ENCODE measurements around the gene LRIG1.

LRIG1 gene, protein sequence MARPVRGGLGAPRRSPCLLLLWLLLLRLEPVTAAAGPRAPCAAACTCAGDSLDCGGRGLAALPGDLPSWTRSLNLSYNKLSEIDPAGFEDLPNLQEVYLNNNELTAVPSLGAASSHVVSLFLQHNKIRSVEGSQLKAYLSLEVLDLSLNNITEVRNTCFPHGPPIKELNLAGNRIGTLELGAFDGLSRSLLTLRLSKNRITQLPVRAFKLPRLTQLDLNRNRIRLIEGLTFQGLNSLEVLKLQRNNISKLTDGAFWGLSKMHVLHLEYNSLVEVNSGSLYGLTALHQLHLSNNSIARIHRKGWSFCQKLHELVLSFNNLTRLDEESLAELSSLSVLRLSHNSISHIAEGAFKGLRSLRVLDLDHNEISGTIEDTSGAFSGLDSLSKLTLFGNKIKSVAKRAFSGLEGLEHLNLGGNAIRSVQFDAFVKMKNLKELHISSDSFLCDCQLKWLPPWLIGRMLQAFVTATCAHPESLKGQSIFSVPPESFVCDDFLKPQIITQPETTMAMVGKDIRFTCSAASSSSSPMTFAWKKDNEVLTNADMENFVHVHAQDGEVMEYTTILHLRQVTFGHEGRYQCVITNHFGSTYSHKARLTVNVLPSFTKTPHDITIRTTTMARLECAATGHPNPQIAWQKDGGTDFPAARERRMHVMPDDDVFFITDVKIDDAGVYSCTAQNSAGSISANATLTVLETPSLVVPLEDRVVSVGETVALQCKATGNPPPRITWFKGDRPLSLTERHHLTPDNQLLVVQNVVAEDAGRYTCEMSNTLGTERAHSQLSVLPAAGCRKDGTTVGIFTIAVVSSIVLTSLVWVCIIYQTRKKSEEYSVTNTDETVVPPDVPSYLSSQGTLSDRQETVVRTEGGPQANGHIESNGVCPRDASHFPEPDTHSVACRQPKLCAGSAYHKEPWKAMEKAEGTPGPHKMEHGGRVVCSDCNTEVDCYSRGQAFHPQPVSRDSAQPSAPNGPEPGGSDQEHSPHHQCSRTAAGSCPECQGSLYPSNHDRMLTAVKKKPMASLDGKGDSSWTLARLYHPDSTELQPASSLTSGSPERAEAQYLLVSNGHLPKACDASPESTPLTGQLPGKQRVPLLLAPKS

DNA sequence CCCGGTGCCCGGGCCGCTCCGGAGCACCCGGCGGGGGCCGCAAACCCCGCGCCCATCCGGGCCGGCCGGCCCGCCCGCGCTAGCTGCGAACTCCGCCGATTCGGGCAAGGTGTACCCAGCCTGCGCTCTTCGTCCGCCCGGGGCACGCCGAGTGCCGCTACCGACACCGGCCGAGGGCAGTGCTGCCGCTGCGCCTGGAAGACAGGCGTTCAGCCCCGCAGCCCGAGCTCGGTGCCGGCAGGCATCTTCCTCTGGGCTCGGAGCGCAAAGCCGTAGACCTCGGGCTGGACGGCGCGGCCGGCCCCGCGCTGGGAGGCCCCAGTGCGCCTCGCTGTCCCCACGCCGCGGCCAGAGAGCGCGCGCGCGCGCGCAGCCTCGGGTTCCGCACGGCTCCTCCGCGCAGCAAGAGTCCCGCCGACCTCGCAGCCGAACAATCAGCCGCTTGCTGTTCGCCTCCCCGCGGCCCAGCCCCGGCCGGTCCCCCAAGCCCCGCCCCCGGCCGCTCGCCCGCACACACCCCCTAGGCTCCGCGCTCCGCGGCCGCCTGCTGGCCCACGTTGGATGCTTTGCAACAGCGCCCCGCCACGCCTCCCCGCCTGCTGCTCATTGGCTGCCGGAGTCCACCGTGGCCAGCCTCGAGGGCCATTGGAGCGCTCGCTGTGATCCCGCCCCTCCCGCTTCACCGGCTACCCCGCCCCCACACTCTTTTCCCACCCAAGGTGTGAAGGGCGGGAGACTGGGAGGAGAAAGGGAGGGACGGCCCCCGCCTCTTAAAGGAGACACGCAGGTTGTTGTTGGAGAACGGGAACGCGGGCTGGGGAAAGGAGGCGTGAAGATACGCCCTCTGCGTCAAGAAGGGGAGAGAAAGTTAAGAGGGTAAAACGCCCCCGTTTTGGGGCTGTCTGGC is at the start of gene LRIG1:
LRIG1 (minus strand) TSS at position 447 of the 907 bp plus-strand sequence. CDS start 615 bp downstream, outside the sequence.
- in situ Hi-C loops (cut with MboI; ENCODE audit: low sequenced_read_pairs), result no loop called here

DNA sequence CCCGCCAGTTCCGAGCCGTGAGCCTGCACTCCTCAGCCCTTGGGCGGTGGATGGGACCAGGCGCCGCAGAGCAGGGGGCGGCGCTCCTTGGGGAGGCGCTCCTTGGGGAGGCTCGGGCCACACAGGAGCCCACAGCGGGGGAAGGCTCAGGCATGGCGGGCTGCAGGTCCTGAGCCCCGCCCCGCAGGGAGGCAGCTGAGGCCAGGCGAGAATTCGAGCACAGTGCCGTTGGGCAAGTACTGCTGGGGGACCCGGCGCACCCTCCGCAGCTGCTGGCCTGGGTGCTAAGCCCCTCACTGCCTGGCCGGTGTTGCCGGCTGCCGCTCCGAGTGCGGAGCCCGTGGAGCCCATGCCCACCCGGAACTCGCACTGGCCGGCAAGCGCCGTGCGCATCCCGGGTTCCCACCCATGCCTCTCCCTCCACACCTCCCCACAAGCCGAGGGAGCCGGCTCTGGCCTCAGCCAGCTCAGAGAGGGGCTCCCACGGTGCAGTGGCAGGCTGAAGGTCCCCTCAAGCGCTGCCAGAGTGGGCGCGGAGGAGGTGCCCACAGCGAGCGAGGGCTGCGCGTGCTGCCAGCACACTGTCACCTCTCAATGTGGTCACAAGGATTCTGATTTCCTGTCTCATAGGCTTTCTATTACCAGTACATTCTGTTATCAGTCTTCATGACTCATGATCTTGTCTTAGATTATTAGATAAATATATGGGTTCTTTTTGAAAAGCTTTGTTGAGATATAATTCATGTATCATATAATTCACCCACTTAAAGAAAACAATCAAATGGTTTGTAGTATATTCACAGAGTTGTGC is 44.0 kb upstream of the LRIG1 start:
- in situ Hi-C loops (cut with MboI; ENCODE audit: low sequenced_read_pairs), result no loop called here

DNA sequence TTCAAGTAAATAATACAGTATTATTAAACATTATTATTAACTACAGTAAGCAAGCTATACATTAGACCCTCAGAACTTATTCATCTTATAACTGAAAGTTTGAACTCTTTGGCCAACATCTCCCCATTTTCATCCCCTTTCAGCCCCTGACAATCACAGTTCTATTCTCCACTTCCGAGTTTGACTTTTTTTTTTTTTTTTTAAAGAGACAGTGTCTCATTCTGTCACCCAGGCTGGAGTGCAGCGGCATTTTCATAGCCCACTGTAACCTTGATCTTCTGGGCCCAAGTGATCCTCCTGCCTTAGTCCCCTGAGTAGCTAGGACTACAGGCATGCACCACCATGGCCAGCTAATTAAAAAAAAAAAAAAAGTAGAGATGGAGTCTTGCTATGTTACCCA is 41.3 kb upstream of the LRIG1 start:
- in situ Hi-C loops (cut with MboI; ENCODE audit: low sequenced_read_pairs), result no loop called here

DNA sequence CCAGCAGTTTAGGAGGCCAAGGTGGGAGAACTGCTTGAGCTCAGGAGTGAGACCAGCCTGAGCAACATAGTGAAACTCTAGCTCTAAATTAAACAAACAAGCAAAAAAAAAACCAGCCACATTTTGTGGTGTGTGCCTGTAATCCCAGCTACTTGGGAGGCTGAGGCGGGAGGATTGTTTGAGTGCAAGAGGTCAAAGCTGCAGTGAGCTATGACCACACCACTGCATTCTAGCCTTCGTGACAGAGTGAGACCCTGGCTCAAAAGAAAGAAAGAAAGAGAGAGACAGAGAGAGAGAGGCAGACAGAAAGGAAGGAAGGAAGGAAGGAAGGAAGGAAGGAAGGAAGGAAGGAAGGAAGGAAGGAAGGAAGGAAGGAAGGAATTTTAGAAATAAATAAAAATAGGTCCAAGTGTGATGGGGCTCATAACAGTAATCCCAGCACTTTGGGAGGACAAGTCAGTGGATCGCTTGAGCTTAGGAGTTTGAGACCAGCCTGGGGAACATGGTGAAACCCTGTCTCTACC is 38.7 kb upstream of the LRIG1 start:
- in situ Hi-C loops (cut with MboI; ENCODE audit: low sequenced_read_pairs), result no loop called here

DNA sequence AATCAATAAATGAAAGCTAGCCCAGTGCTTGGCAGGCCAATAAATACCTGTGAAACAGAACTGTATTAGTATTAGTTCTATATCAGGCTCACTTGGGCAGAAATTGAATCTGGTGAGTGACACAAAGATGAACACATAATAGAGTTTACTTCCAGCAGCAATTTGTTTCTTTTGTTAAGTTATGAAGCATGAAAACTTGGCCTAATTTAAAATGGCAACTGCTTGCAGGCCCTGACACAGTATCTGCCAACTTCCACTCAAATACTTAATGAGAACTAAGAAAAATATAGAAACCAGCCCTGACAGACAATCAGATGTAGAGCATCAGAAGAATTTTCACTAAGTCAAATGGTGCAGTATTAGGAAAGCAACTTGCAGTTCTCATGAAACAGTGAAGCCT is 37.6 kb upstream of the LRIG1 start:
- in situ Hi-C loops (cut with MboI; ENCODE audit: low sequenced_read_pairs), result no loop called here

DNA sequence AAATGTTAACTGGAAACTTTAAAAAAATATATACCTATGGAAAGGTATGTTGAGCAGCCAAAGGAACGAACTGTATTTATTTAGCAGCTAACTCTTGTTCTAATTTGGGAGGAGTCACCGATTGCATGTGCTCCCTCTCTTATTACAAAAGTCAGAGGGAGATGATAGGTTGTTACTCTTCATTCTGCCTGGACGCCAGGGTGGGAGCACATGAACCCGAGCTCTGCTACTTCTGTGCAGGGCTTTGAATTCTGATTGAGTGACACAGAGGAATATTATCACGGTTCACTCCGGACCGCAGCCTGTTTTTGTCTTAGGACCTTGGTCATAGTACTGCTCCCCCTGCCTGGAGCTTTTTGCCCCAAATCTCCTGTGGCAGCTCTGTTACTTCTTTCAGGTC is 36.9 kb upstream of the LRIG1 start:
- in situ Hi-C loops (cut with MboI; ENCODE audit: low sequenced_read_pairs), result no loop called here

DNA sequence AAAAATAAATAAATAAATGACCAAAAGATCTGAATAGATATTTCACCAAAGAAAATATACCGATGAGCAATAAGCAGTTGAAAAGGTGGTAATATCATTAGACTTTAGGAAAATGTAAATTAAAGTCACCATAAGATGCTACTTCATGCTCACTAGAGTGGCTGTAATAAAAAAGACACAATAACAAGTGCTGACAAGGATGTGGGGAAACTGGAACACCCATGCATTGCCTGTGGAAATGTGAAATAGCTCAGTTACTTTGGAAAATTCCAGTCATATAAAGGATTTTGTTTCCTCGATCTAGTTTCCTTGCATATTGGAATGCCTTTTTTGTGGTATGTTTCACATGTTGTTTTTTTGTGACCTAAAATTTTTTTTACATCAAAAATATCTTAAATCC is 36.0 kb upstream of the LRIG1 start:
- in situ Hi-C loops (cut with MboI; ENCODE audit: low sequenced_read_pairs), result no loop called here

DNA sequence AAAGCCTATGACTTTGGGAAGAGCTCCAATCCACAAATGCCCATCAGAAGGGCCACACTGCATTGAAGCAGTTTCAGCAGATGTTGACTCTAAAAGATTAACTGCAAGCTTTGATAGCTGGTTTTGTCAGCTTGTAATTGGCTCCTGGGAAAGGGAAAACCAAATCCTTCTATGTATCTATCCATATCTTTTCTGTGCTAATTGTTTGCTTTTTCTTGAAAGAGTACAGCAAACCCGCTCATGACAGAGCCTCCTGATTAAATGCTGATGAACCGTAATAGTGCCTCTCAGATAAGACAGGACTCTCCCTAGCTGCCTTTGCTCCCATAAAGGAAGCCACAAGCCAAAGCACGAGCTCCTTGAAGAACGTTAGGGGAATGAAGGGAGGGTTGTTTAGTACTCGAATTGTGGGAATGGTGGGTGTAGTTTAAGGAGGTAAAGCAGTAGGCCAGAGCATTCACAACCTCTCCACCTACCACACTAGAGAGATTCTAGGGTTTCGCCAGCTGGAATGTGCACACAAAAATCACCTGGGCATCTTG is 33.6 kb upstream of the LRIG1 start:
- in situ Hi-C loops (cut with MboI; ENCODE audit: low sequenced_read_pairs), result no loop called here

DNA sequence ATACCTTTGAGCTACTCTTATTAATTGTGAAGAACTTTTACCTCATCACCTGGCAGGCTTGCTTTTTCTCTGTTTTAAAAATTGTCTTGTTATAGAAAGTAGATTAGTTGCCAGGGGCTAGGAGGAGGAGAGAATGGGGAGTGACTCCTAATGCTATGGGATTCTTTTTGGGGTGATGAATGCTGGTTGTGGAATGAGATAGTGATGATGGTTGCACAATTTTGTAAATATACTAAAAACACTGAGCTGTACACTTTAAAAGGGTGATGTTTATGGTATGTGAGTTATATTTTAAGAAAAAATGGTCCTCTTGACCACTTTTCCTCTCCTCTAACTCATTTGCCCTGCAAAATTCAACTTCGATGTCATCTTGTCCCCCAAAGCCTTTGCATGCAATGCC is 31.8 kb upstream of the LRIG1 start:
- in situ Hi-C loops (cut with MboI; ENCODE audit: low sequenced_read_pairs), result no loop called here

DNA sequence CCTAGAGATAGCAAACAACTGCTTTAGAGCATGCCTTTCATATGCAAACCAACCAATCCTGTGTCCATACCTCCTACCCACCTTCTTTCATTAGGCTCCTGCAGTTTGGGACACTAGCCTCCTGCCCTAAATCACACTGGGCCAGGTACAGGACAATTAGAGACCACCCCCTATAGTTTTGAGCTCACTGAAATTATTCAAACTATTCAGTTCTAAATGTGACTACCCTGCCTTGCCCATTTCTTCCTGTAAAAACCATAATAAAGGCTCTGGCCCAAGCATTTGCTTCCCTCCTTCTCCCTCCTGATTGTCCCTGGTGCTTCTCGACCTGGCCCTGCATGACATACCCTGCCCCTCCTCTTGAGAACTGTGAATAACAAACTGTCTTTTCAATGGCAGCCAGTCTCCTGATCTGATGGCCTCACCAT is 31.4 kb upstream of the LRIG1 start:
- in situ Hi-C loops (cut with MboI; ENCODE audit: low sequenced_read_pairs), result no loop called here

DNA sequence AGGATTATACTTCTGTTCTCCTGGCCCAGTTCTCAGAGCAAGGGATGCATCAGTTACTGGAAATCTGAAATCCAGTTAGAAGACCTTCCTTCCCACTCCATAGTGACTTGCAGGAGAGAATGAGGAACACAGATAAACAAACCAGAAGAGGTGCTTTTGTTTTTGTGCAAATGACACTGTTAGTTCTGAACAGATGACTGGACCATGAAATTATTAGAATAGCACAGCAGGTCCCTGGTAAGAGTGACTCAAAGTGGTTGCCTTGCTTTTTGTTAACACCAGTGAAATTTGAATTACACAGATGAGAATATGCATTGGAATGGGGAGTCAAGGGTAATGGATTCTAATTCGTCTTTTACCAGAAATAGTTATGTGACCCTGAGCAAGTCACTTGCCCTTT is 30.4 kb upstream of the LRIG1 start:
- in situ Hi-C loops (cut with MboI; ENCODE audit: low sequenced_read_pairs), result no loop called here

DNA sequence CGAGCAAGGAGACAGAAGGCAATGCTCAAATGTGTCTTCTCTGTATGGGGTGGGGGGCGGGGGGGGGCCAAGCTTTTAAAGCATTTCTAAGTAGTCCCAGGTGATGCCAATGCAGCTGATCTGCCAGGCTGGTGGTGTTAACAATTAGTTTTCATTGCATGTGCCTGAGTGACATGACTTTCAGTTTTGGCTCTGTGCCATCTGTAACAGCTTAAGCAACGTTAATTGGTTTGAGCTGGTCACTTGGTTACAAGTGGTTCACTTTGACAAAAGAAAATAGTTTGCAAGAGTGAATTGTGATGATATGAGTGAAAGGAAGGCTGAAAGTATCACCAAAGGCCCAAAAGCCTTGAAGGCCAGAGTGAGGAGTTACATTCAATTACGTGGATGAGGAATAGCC is 26.4 kb upstream of the LRIG1 start:
- in situ Hi-C loops (cut with MboI; ENCODE audit: low sequenced_read_pairs), result no loop called here

DNA sequence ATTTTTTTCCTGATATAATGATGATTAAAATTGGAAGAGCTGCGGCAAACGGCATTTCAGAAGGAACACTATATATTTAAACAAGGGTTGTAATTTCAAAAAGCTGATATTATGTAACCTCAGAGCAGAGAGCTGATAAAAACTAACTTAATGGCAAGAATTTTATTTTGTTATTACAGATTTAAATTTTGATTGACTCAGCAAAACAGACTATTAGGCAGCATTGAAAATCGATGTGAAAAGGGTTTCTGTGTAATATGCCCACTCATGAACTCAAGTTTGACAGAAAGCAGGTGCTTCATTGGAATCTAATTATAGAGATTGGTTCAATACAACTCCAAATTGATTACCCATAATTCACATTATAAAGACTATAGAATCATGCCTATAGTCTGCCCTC is 24.9 kb upstream of the LRIG1 start:
- in situ Hi-C loops (cut with MboI; ENCODE audit: low sequenced_read_pairs), result no loop called here

DNA sequence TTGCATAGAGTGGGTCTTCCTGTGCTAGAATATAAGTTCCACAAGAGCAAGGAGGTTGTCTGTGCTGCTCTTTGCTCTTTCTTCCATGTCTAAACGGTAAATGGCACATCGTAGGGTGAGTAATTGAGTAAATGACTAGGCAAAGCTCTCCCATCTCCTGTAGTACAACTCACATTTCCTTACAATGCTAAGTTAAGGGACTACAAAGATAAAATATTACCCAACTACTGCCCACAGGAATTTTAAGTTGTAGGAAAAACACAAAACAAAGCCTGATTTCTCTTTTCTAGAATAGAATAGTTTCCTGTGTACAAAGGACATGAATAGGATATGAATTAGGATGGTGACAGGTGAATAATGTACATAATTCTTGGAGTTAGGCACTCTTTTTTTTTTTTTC is 19.9 kb upstream of the LRIG1 start:
- in situ Hi-C loops (cut with MboI; ENCODE audit: low sequenced_read_pairs), result no loop called here

DNA sequence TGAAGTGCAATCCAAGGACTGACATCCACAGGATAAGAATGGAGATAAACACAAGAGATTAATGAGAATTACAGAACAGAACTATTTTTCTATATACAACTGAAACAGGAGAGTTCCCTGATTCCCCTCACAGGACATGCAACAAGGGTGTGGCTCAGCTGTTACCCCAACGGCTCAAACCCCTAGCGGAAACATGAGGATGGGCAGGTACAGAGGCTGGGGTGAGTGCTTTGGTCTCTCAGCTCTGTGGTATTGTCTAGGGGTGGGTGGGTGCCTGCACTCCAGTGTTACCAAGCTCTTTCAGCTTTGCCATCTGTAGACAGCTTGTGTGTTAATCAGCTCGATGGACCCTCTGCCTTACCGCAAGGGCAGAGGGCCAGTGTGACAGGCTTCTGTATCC is 17.8 kb upstream of the LRIG1 start:
- in situ Hi-C loops (cut with MboI; ENCODE audit: low sequenced_read_pairs), result no loop called here

DNA sequence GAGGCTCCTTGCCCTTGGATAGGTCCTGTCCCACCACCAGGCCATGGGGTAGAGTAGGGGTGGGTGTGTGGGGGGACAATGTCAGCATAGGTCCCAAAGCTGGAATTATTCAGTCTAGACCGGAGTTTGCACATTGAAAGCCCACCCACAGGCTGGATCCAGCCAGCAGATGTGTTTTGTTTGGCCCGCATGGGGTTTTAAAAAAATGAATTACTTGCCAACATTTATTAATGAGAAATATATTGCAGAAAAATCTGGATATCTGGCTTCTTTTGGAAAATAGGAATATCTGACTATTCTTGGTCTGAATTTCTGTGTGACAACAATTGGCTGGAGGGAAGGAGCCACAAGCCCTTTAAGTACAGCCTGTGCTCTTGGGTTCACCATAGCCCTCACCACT is 17.3 kb upstream of the LRIG1 start:
- in situ Hi-C loops (cut with MboI; ENCODE audit: low sequenced_read_pairs), result no loop called here

DNA sequence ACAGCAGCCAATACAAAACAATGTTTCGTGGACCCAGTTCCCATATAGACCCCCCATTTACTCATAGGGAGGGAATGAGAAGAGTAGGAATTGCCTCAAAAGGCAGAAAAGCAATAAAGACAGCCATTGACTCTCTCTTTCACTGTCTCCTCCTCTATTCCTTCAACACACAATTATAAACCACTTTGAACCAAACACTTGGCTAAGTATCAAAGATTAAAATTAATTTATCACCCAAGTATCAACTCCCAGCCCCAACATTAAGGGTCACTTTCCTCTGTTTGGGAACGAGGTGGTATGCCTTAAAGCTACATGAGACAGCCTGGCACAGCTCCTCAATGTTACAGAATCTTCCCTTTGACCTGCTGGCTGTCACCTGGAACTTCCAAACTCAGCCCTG is 16.4 kb upstream of the LRIG1 start:
- in situ Hi-C loops (cut with MboI; ENCODE audit: low sequenced_read_pairs), result no loop called here

DNA sequence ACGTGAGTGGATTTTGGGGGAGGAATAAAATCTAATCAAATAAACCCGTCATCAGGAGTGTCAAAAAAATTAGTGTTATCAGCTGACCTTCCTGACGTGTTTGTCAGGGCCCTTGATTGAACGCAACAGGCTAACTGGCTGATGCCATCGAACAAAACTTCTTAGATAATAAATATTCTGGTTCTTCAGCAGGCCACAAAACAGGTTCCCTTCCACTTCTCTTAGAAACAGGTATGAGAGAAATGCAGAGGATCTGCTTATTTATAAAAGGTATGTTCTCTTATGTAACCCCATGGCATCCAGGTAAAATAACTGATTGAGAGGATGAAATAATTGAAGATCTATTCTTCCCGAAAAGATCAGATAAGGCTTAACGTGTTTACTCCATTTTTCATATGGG is 7.6 kb upstream of the LRIG1 start:
- in situ Hi-C loops (cut with MboI; ENCODE audit: low sequenced_read_pairs), result no loop called here

Measured in HL-60/S4 treated with retinoic acid at 250 ng/mL for 4 days and 3 days (cell line).